Natural killer cell treated with Interleukin-12 subunit alpha and Interleukin-12 subunit beta and Interleukin-15 and Interleukin-18, amount 100 ng/mL, for 72 hours (primary cell): ENCODE data around the gene CFAP47. TPM values are rescaled to one million over a fixed set of nuclear protein-coding genes. Genes with fewer than 3 reads are reported as not detected.
"Not testable (repeated sequence)": the region's sequence is repeated elsewhere in the genome, so short reads cannot be mapped to it uniquely, and the experiment has no call there.

Experiments used
- ATAC-seq, 2 donors: fragments of 150-1000 bp; cut with Tn5 transposase in 1 of 2; sonication (Bioruptor Pico), chemical (Tn5 transposase) in 1 of 2; 2 replicates each; pipeline ENCODE4 v1.10.0; 2021
- DNase-seq: peaks from one replicate; pipeline ENCODE4 v3.0.0; 2022; ENCODE audit warnings: low spot score
- H3K27ac Mint-ChIP-seq, 2 donors: 1 replicate in 1 of 2; 2 replicates in 1 of 2; pipeline ENCODE4 v1.8.0; 2022; ENCODE audit warnings: mixed read lengths in 2 of 2, mild to moderate bottlenecking in 1 of 2, moderate library complexity in 1 of 2
- H3K27me3 Mint-ChIP-seq, 2 donors: 1 replicate in 1 of 2; 2 replicates in 1 of 2; pipeline ENCODE4 v1.8.0; 2022; ENCODE audit warnings: mixed read lengths in 2 of 2
- H3K36me3 Mint-ChIP-seq: one replicate; pipeline ENCODE4 v1.8.0; 2022; ENCODE audit warnings: mixed read lengths
- H3K4me1 Mint-ChIP-seq, 2 donors: 1 replicate in 1 of 2; 2 replicates in 1 of 2; pipeline ENCODE4 v1.8.0; 2022; ENCODE audit warnings: low read depth in 2 of 2, mixed read lengths in 2 of 2, mild to moderate bottlenecking in 1 of 2
- H3K4me3 Mint-ChIP-seq: one replicate; pipeline ENCODE4 v1.8.0; 2022; ENCODE audit warnings: mixed read lengths
- H3K9me3 Mint-ChIP-seq: 2 replicates; pipeline ENCODE4 v1.8.0; 2022; ENCODE audit warnings: mixed read lengths
- total RNA-seq, 2 donors: library from RNA; stranded (reverse); gene quantifications; one replicate each; pipeline ENCODE4 v1.2.3, GENCODE V29; 2022

The CFAP47 gene
- total RNA-seq, 2 donors from 2014 or later: not detected

GRCh38 chrX:36116222-36116621, 196.7 kb downstream of the CFAP47 start:
- Mint-ChIP-seq H3K4me3 (no peak overlapping the region), H3K27me3 (peaks cover 0 to 2% of the 10 kb centered on the region in 2 donors), H3K36me3 (peaks cover 16% of the 10 kb centered on the region), H3K9me3 (peaks cover 8% of the 10 kb centered on the region), H3K27ac (no peak overlapping the region), H3K4me1 (no peaks in the 10 kb centered on the region)
- ATAC-seq (no peak), DNase-seq (no peak)

- no peak for ATAC-seq
- Mint-ChIP-seq H3K4me3 (no peak overlapping the region), H3K9me3 (no peaks in the 10 kb centered on the region), H3K27me3 (no peaks in the 10 kb centered on the region), H3K27ac (no peak overlapping the region), H3K36me3 (no peaks in the 10 kb centered on the region), H3K4me1 (no peaks in the 10 kb centered on the region)
- no peak for DNase-seq
Observed at GRCh38 chrX:36159254-36159653, 239.7 kb downstream of the CFAP47 start.

- H3K27ac Mint-ChIP-seq: no peak overlapping the region
- no peak overlapping the region for H3K4me3 Mint-ChIP-seq
- DNase-seq (no peak), ATAC-seq (no peak)
- no peaks in the 10 kb centered on the region for H3K36me3 Mint-ChIP-seq
- no peaks in the 10 kb centered on the region for H3K4me1 Mint-ChIP-seq
- no peaks in the 10 kb centered on the region for H3K27me3 Mint-ChIP-seq
- no peaks in the 10 kb centered on the region for H3K9me3 Mint-ChIP-seq
Observed at GRCh38 chrX:36160081-36160480, 240.5 kb downstream of the CFAP47 start.

GRCh38 chrX:36198575-36198974, 279.0 kb downstream of the CFAP47 start:
- no peaks in the 10 kb centered on the region for H3K36me3 Mint-ChIP-seq
- no peak for ATAC-seq
- no peak overlapping the region for H3K4me3 Mint-ChIP-seq
- no peaks in the 10 kb centered on the region for H3K27me3 Mint-ChIP-seq
- H3K4me1 Mint-ChIP-seq: no peaks in the 10 kb centered on the region
- H3K27ac Mint-ChIP-seq: no peak overlapping the region
- no peak for DNase-seq
- H3K9me3 Mint-ChIP-seq: no peaks in the 10 kb centered on the region

GRCh38 chrX:36199928-36200327, 280.4 kb downstream of the CFAP47 start:
- DNase-seq: no peak
- Mint-ChIP-seq H3K9me3 (no peaks in the 10 kb centered on the region), H3K27me3 (no peaks in the 10 kb centered on the region), H3K4me1 (no peaks in the 10 kb centered on the region), H3K4me3 (no peak overlapping the region), H3K27ac (no peak overlapping the region), H3K36me3 (no peaks in the 10 kb centered on the region)
- no peak for ATAC-seq

- Mint-ChIP-seq H3K9me3 (peaks cover 11% of the 10 kb centered on the region), H3K36me3 (no peaks in the 10 kb centered on the region), H3K4me3 (no peak overlapping the region), H3K27me3 (peaks cover 0 to 7% of the 10 kb centered on the region in 2 donors), H3K27ac (no peak overlapping the region), H3K4me1 (no peaks in the 10 kb centered on the region)
- ATAC-seq (no peak), DNase-seq (no peak)
Observed at GRCh38 chrX:36214924-36215323, 295.4 kb downstream of the CFAP47 start.

GRCh38 chrX:36218801-36219200, 299.3 kb downstream of the CFAP47 start:
- ATAC-seq (no peak), DNase-seq (no peak)
- Mint-ChIP-seq H3K27ac (no peak overlapping the region), H3K27me3 (peaks cover 0 to 7% of the 10 kb centered on the region in 2 donors), H3K36me3 (no peaks in the 10 kb centered on the region), H3K4me3 (no peak overlapping the region), H3K9me3 (peaks cover 12% of the 10 kb centered on the region), H3K4me1 (no peaks in the 10 kb centered on the region)

- H3K4me1 Mint-ChIP-seq, H3K4me3 Mint-ChIP-seq, H3K36me3 Mint-ChIP-seq, ATAC-seq, H3K27me3 Mint-ChIP-seq, H3K9me3 Mint-ChIP-seq, H3K27ac Mint-ChIP-seq, DNase-seq: not testable (repeated sequence)
Observed at GRCh38 chrX:36234840-36235528, 315.4 kb downstream of the CFAP47 start.

GRCh38 chrX:36241397-36241796, 321.9 kb downstream of the CFAP47 start:
- Mint-ChIP-seq H3K27ac (no peak overlapping the region), H3K9me3 (peaks cover 5% of the 10 kb centered on the region), H3K4me3 (no peak overlapping the region), H3K4me1 (no peaks in the 10 kb centered on the region), H3K36me3 (no peaks in the 10 kb centered on the region), H3K27me3 (no peaks in the 10 kb centered on the region)
- no peak for DNase-seq
- ATAC-seq: no peak

GRCh38 chrX:36266155-36266554, 346.6 kb downstream of the CFAP47 start:
- Mint-ChIP-seq H3K4me3 (no peak overlapping the region), H3K4me1 (no peaks in the 10 kb centered on the region), H3K27me3 (no peaks in the 10 kb centered on the region), H3K36me3 (peaks cover 8% of the 10 kb centered on the region), H3K27ac (no peak overlapping the region), H3K9me3 (peaks cover 6% of the 10 kb centered on the region)
- DNase-seq (no peak), ATAC-seq (no peak)

GRCh38 chrX:36310136-36310535, 390.6 kb downstream of the CFAP47 start:
- ATAC-seq (no peak), DNase-seq (no peak)
- H3K27ac Mint-ChIP-seq: no peak overlapping the region
- H3K9me3 Mint-ChIP-seq: peaks cover 3% of the 10 kb centered on the region
- H3K36me3 Mint-ChIP-seq: no peaks in the 10 kb centered on the region
- no peaks in the 10 kb centered on the region for H3K4me1 Mint-ChIP-seq
- no peaks in the 10 kb centered on the region for H3K27me3 Mint-ChIP-seq
- no peak overlapping the region for H3K4me3 Mint-ChIP-seq

GRCh38 chrX:36314303-36314702, 394.8 kb downstream of the CFAP47 start:
- ATAC-seq: no peak
- H3K27me3 Mint-ChIP-seq: no peaks in the 10 kb centered on the region
- H3K4me1 Mint-ChIP-seq: no peaks in the 10 kb centered on the region
- H3K9me3 Mint-ChIP-seq: peaks cover 3% of the 10 kb centered on the region
- no peak for DNase-seq
- H3K27ac Mint-ChIP-seq: no peak overlapping the region
- H3K36me3 Mint-ChIP-seq: no peaks in the 10 kb centered on the region
- no peak overlapping the region for H3K4me3 Mint-ChIP-seq

GRCh38 chrX:36334572-36334971, 415.0 kb downstream of the CFAP47 start:
- no peaks in the 10 kb centered on the region for H3K27me3 Mint-ChIP-seq
- no peaks in the 10 kb centered on the region for H3K36me3 Mint-ChIP-seq
- no peak for DNase-seq
- H3K4me1 Mint-ChIP-seq: no peaks in the 10 kb centered on the region
- H3K4me3 Mint-ChIP-seq: no peak overlapping the region
- no peak overlapping the region for H3K27ac Mint-ChIP-seq
- peaks cover 8% of the 10 kb centered on the region for H3K9me3 Mint-ChIP-seq
- ATAC-seq: no peak

- Mint-ChIP-seq H3K27me3 (no peaks in the 10 kb centered on the region), H3K4me3 (no peak overlapping the region), H3K27ac (no peak overlapping the region), H3K36me3 (no peaks in the 10 kb centered on the region), H3K9me3 (peaks cover 5% of the 10 kb centered on the region), H3K4me1 (no peaks in the 10 kb centered on the region)
- no peak for DNase-seq
- no peak for ATAC-seq
Observed at GRCh38 chrX:36336751-36337150, 417.2 kb downstream of the CFAP47 start.

- DNase-seq (no peak), ATAC-seq (no peak)
- Mint-ChIP-seq H3K9me3 (no peaks in the 10 kb centered on the region), H3K27me3 (no peaks in the 10 kb centered on the region), H3K36me3 (no peaks in the 10 kb centered on the region), H3K27ac (no peak overlapping the region), H3K4me1 (no peaks in the 10 kb centered on the region), H3K4me3 (no peak overlapping the region)
Observed at GRCh38 chrX:36344301-36344700, 424.8 kb downstream of the CFAP47 start.
